DMS53 (cell line): Measurements from ENCODE around the gene SEMA6B.
"Not testable (repeated sequence)": the region's sequence is repeated elsewhere in the genome, so short reads cannot be mapped to it uniquely, and the experiment has no call there.

Experiments
- DNase-seq: peaks from one replicate; lab custom pipeline; 2025; lab: John Stamatoyannopoulos, UW

The SEMA6B gene

DNA sequence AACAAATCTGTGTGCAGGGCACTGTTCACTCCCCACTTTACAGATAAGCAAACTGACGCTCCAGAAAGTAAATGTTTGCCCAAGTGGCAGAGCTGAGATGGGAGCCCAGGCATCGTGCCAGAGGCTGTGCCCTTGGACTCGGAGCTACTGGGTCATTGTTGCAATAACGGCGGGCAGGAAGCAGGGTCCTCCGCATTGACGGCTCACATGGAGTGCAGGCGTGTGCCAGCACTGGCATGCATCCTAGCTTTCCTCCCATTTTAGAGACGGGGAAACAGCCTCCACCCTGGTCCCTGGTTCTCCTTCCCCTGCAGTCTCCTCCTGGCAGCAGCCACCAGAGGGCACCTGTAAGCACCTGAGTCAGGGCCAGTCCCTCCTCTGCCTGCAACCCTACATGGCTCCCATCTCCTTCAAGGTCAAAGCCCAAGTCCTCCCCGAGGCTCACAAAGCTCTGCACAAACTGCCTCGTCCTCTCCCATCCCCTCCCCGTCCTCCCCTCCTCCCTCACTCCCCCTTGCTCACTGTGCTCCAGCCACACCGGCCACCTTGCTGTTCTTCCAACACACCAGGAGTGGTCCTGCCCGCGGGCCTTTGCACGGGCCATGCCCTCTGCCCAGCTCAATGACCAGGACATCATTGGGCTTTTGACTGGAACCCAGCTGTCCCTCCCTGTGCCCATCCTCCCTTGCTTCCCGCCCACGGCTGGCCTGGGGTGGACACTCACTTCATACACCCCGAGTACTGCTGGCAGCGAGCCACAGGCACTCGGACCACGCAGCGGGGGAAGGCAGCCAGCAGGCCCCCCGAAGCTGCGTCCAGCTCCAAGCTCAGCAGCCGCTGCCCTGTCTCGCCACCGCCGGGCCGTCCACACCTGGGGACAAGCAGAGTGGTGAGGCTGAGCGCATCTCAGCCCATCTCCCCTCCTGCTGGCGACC, 11.9 kb downstream of the SEMA6B start:
- DNase-seq: peak; percentile 56

DNA sequence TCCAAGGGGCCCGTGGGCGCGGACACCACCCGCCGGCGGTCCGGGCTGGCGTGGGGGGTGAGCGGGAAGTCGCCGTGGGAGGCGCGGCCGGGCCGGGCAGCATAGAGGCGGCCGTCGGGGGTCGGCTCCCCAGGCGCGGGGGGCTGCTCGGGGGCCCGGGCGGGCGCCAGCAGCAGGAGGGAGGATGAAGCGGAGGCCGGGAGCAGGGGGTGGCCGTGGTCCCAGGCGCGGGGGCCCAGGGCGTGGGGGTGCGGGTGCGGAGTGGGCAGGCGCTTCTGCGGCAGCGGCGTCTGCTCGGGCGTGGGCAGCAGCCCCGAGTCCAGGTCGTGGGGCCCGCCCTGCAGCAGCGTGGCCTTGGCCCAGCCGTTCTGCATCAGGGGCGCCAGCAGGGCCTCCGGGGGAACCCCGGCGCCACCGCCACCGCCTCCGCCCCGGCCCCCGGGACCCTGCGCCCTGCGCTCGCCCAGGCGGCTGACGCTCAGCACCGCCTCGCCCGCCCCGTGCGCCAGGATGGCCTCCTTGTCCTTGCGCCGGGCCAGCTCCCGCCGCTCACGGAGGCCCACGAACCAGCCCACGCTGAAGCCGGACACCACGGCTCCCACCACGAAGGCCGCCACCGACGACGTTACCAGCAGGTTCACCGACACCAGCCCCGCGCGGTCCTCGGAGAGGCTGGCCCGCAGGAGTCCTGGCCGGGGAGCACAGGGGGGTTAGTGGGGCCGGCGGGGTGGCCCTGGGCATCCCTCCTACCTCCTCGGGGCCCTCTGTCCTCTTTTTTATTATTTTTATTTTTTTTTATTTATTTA, 15.4 kb downstream of the SEMA6B start:
- DNase-seq: no peak

DNA sequence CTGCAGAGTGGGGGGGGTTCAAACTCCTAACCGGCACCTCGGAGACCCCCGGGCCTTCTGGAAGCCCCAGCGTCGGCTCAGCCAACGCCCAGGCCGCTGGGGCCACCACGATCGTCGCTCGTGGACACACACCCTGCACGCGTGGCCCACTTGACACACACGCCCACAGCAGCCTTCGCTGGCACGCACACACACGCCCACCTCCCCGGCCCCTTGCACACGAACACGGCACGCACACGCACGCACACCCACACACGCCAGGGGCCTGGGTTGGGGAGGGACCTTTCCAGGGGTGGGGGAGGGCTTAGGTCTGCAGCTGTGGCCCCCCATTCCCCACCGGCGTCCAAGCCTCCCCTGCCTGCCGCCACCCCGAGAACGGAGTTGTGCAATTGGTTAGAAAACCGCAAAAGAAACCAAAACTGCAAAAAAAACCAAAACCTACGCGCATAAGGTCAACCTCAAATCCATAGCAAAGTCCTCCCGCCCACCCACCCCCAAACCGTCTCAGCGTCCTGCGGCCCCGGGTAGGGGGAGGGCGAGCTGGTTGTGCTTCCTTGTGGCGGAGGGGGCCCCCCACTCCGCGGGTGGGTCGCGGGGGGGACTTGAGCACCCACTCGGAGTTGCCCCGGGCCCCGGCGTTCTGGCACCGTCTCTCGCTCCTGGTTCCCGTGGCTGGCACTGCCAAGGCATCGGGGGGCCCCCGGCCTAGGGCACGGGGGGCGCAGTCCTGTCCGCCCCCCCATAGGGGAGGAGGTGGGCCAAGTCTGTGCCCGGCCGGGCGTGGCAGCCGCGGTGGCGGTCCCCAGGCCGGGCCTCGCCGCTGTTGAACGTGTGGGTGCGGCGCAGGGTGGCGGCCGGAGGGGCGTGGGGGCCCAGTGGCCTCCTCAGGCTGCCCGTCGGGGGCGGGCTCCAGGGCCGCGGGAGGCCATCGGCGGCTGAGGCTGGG, 16.3 kb downstream of the SEMA6B start:
- DNase-seq: no peak

DNA sequence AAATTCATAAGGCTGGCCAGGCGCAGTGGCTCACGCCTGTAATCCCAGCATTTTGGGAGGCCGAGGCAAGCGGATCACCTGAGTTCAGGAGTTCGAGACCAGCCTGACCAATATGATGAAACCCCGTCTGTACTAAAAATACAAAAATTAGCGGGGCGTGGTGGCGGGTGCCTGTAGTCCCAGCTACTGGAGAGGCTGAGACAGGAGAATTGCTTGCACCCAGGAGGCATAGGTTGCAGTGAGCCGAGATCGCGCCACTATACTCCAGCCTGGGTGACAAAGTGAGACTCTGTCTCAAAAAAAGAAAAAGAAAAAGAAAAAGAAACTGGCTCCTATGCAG, 17.7 kb downstream of the SEMA6B start:
- DNase-seq: not testable (repeated sequence)

DNA sequence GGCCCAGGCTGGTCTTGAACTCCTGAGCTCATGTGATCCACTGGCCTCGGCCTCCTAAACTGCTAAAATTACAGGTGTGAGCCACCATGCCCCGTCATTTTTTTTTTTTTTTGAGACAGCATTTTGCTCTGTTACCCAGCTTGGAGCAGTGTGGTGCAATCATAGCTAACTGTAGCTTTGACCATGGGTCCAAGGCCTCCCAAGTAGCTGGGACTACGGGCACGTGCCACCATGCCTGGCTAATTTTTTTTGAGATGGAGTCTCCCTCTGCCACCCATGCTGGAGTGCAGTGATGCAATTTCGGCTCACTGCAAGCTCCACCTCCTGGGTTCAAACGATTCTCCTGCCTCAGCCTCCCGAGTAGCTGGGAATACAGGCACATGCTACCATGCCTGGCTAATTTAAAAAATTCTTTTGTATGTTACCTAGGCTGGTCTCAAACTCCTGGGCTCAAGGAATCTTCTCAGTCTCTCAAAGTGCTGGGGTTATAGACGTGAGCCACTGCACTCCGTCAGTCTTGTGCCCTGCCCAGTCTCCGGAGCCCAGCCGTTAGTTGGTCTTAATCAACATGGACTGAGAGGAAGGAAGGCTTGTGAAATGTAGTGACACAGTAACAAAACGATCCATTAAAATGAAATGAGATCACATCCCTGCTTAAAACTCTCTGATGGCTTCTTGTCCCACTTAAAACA, 18.2 kb downstream of the SEMA6B start:
- DNase-seq: no peak

DNA sequence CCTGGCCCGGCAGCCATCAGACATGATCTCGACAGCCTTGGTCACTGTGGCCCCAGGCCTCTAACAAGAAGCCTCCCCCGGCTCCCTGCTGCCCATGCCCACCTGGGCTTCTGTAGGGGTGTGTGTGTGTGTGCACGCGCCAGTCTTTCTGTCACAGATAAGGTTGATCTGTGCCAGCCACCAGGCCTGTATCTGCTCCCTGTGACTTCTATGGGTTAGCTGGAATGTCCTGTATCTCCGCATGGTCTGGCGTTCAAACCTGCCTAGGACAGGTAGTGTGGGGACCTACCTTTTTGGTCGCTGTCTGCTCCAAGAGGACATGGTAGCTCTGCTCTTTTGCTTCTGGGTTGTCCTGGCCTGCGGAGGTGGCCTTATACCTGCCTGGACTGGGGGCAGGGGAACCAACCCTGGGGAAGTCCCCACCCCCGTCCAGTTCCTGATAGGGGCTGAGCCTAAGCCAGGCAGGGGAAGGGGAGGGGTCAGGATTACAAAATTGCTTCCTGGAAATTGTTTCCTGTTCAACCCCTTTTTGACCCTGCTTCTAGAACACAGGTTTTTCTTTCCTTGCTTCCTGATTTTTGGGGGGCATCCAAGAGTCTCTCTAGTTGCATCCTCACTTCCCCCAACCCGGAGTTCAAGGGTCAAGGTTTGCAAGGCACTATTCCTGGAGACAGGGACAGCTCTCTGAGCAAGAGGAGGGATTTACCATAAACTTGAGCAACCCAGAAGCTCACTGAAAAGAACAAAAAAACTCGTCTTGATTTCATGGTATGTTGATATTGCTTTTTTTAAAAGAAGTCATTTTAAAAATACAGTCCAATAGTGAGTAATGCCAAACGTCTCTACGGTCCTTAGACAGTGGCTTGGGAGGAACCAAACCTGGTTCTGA, 19.5 kb downstream of the SEMA6B start, which contains the start of gene LRG1:
TSS of gene LRG1 (minus strand) at position 344 of the 889 bp plus-strand sequence. CDS start at position 321, 23 bp downstream.
- no peak for DNase-seq

DNA sequence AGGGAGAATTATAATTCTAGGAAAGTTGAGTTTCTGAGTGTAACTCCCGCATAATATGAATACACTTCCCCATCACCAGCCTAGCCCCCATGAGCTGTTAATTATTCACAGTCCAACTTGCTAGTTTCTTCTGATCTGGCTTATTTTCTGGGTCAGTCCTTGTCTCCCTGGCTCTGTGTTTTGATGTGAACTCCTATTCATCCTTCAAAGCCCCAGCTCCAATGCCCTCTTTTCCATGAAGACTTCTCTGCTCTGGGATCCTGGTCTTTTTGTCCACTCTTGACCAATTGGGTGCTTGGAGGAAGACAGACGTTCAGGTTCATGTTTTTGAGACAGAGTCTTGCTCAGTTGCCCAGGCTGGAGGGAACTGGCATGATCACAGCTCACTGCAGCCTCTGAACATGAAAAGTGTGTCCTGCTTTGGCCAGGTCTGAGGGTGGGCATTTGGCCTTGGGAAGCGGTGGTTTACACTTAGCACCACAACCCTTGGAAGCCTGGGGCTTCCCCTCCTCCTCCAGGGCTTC, 20.3 kb downstream of the SEMA6B start:
- DNase-seq: no peak

DNA sequence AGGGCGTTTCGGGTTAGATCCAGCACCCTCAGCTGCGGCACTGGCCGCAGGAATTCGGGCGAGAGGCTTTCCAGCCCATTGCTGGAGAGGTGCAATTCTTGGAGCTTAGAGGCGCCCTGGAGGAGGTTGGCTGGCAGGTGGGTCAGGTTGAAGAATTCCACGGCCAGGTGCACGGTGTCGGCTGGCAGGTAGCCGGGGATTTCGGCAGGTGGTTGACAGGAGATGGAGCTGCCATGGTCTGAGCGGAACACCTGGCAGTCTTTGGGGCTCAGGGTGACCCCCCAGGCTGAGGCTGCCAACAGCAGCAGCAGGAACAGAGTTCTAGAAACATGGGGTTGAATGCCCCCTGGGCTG, 20.9 kb downstream of the SEMA6B start:
- DNase-seq: peak; percentile 64

DNA sequence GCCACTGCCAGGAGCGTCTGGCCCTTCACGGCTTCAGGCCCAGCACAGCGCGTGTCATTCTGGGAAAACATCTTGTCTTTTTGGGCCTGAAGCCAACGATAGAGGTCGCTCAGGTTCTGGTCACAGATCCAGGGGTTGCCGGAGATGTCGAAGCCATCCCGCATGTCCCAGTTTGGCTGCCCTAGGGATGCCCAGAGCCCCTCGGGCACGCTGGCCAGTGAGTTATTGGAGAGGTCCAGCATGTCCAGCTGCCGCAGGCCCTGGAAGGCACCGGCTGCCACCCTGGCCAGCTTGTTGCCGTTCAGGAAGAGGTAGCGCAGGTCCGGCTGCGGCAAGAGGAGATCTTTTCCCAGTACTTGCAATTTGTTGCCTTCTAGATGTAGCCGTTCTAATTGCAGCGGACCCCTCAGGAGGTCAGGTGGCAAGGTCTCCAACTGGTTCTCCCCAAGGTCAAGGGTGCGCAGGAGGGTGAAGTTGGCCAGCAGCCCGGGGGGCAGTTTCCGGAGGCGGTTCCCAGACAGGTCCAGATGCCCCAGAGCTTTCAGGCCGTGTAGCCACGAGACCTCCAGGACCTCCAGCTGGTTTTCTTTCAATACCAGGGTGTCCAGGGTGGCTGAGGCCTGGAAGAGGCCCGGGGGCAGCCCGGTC, 21.4 kb downstream of the SEMA6B start:
- peak; percentile 59 for DNase-seq

DNA sequence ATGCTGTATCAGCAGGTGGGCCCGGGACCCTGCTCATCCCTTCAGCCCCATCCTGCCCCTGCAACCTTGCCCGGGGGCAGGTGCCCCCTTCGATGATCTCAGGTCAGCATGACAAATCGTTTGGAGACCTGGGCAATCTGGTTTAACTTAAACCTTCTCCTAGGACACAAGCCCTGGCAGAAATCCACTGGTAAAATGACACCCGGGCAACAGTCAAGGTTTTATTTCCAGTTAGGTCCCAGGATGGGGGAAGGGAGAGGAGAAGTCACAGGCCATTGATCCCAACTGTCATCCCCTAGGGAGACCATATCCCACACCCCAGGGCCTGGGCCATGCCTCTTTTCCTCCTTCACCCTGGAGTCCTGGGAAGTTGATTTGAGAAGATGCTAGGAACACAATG, 22.7 kb downstream of the SEMA6B start:
- DNase-seq: no peak

DNA sequence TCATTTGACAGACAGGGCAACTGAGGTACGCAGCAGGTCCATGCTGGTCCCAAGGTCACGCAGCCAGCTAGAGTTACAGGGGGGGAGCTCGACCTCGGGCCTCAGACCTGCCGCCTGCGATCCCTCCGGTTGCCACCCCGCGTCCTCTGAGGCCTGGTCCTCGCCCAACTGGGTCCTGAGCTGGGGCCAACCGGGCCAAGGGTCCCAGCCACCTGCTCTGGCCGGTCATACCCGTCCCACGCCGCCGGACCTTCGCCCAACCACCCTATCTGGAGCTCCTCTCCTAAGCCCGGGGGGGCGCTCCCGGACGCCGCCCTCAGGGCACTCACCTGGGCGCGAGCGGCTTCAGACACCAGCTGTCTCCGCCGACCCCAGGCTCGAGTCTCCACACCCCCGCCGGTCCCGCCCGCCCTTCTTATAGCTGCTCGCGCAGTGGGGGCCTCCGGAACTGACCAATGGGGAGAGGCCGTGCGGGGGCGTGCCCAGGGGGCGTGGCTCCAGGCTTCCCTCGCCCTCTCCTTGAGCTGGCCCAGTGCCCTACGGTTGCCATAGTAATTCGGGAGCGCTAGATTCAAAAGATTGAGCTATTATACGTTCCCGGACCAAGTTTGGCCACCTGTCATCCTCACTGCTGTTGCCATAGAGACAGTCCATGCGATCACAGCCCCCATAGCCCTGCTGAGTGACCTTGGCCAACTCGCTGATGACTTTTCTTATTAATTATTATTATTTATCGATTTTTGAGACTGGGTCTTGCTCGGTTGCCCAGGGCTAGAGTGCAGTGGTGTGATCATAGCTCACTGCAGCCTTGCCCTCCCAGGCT, 24.4 kb downstream of the SEMA6B start, which contains the start of gene PLIN5:
TSS of gene PLIN5 (minus strand) at position 389 of the 823 bp plus-strand sequence. CDS start 1,150 bp downstream, outside the sequence.
- DNase-seq: peak; percentile 93

DNA sequence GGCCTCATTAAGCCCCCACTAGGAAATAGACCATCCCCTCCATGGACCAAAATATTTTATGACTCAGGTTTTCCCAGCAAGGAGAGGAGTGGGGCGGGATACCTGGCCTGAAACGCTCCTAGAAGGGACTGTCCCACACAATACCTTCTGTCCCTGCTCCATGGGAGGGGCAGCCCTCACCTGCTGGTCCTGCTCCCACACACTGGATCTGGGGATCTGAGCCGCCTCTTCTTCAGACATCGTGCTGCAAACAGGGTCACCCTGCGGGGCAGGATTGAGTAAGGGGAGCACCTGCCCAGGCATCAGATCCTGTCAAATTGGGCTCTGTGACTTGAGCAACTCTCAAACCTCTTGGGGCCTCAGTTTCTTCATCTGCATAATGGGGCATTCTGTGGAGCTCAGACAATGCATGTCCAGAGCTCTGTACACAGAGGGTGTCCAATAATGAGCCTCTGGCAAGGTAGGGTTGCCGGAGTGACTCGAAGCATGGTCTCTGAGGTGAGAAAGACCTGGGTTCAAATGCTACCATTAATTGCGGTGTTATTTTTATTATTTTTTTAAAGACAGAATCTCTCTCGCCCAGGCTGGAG, 25.6 kb downstream of the SEMA6B start:
- DNase-seq: peak; percentile 39

DNA sequence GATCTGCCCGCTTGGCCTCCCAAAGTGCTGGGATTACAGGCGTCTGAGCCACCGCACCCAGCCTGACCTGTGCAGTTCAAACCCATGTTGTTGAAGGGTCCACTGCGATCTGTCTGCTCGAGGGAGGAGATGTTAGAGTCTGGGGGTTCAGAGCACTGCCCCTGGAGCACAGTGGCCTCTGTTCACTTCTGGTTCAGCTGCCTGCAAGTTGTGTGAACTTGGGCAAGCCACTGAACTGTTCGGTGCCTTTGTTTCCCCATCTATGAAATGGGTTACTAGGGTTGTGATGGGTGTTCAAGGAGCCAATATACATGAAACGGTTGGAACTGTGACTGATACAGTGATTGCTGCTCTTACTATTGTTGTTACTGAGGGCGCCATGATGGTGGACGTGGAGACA, 26.1 kb downstream of the SEMA6B start:
- peak; percentile 37 for DNase-seq

DNA sequence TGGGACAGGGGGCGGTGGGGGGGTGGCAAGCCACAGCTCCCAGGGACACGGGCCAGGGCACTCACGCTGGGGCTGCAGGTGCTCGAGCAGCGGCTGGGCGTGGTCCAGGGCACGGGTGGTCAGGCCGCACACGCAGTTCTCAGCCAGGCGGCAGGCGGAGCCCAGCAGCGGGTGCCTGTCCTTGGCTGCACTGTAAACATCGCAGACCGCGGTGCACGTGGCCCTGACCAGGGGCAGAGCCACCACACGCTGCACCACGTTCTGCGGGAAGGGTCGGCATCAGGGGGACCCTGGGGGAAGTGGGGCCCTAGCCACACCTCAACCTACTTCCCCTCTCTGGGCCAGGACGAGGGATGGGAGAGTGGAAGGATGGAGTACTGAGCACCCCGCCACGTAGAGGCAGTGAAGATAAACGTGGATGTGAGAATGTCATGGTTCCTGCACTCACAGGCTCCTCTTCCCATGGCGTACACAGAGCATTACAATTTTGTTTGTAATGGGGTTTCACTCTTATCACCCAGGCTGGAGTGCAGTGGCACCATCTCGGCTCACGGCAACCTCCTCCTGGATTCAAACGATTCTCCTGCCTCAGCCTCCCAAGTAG, 27.8 kb downstream of the SEMA6B start:
- peak; percentile 58 for DNase-seq

DNA sequence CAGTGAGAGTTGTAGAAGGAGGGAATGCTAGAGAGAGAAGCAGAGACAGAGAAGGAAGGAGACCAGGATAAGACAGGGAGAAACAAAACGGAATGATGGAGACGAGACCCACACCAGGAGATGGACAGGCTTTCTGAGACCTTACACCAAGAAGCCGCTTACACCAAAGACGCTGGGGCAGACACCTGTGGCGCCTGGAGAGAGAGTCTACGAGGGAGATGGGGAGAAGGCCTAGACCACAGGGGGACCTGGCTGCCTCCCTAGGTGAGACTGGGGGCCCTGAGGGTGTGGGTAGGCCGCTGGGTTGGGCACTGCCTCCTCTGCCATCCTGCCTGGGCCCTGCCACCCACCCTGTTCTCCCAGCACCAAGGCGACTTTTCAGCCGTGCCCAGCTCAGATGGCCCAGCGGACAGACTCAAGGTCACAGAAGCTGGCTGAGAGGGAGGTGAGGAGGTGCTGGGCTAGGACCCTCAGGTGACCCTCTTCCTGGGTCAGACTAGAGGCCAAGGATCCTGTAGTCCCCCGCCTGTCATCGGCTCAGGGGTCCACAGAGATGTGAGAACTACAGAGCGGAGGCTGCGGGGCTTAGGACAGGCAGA, 29.5 kb downstream of the SEMA6B start:
- no peak for DNase-seq

DNA sequence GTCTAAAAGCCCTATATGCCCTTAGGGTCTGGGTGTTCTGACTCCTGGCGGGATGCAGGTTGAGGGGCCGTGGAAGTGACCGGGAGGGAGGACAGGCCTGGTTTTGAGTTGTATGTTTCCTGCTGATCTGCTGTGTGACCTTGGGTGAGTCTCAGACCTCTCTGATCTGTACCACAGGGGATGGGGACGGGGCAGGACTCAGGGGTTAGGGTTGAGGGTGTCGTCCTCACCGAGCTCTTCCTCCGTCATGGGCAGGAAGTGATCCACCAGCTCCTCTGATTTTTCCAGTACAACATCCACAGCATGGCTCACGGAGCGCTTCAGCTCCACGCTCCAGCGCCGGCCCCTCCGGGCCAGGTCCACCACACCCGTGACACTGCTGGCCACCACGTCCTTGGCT, 30.6 kb downstream of the SEMA6B start:
- no peak for DNase-seq

DNA sequence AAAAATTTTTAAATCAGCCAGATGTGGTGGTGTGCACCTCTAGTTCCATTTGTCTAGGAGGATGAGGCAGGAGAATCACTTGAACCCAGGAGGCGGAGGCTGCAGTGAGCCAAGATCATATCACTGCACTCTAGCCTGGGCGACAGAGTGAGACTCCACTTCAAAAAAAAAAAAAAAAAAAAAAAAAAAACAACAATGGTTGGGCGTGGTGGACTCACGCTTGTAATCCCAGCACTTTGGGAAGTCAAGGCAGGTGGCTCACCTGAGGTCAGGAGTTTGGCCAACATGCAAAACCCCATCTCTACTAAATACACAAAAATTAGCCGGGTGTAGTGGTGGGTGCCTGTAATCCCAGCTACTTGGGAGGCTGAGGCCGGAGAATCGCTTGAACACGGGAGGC, 32.1 kb downstream of the SEMA6B start:
- DNase-seq: not testable (repeated sequence)
